Tibial nerve (tissue), 4 donors: ENCODE results near the gene FNDC3B.

Experiments
- EP300 ChIP-seq, 2 donors: sonication (generic); formaldehyde crosslinking; IDR thresholded peaks; one replicate each; pipeline ENCODE4 v1.6.1; 2017; ENCODE audit warnings: antibody characterized with exemption in 2 of 2, mild to moderate bottlenecking in 1 of 2
- TF ChIP-seq, protein P1 (sequence below), 5 experiments: fragments of 200-600 bp in 3 of 5; fragments of 450-650 bp in 2 of 5; sonication (generic) in 3 of 5; IDR thresholded peaks; one replicate each; pipeline ENCODE4 v1.5.1; 2016 to 2019; ENCODE audit warnings: antibody characterized with exemption in 5 of 5, mild to moderate bottlenecking in 3 of 5, moderate library complexity in 2 of 5

GRCh38 chr3:172151651-172152649 lies 112.6 kb downstream of the FNDC3B start:
- TF ChIP-seq, protein P1, sequence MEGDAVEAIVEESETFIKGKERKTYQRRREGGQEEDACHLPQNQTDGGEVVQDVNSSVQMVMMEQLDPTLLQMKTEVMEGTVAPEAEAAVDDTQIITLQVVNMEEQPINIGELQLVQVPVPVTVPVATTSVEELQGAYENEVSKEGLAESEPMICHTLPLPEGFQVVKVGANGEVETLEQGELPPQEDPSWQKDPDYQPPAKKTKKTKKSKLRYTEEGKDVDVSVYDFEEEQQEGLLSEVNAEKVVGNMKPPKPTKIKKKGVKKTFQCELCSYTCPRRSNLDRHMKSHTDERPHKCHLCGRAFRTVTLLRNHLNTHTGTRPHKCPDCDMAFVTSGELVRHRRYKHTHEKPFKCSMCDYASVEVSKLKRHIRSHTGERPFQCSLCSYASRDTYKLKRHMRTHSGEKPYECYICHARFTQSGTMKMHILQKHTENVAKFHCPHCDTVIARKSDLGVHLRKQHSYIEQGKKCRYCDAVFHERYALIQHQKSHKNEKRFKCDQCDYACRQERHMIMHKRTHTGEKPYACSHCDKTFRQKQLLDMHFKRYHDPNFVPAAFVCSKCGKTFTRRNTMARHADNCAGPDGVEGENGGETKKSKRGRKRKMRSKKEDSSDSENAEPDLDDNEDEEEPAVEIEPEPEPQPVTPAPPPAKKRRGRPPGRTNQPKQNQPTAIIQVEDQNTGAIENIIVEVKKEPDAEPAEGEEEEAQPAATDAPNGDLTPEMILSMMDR (IDR thresholded peaks at IDR 0.05) = no peak
- TF ChIP-seq EP300 (IDR thresholded peaks at IDR 0.05) = no peak
